ENCODE data around the gene INSYN1.
"Not testable (repeated sequence)": the region's sequence is repeated elsewhere in the genome, so short reads cannot be mapped to it uniquely, and the experiment has no call there.

The INSYN1 gene

DNA sequence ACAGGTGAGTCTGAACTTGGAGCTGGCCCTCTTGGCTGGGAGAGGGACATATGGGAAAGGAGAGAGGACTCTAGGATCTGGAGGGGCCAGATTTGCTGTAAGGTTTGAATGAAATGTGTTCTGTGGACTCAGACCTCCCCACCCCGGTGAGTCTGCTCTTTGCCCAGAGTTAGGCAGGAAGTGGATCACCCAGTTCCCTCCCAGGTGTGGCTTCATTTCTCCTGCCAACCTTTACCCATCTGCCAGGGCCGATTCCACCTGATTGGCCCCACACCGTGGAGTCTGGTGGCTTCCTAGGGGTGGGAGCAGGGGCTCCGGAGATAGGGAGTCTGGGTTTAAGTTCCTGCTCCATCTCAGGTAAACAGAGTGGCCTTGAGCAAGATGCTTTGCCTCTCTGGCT is 43.5 kb downstream of the INSYN1 start:
- no peak for DNase-seq

DNA sequence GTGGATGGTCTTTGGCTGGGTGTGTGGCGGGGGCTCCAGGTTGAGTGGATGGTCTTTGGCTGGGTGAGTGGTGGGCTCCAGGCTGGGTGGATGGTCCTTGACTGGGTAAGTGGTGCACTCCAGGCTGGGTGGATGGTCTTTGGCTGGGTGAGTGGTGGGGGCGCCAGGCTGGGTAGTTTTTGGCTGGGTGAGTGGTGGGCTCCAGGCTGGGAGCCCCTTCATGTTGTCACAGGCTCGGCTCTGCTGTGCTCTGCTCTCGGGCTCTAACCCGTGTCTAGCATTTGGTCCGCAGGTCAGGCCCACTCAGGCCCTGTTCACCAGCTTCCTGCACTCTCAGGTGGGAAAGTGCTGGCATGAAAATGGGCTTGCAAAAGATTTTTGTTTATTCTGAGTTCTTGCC is 43.9 kb downstream of the INSYN1 start:
- no peak for DNase-seq

DNA sequence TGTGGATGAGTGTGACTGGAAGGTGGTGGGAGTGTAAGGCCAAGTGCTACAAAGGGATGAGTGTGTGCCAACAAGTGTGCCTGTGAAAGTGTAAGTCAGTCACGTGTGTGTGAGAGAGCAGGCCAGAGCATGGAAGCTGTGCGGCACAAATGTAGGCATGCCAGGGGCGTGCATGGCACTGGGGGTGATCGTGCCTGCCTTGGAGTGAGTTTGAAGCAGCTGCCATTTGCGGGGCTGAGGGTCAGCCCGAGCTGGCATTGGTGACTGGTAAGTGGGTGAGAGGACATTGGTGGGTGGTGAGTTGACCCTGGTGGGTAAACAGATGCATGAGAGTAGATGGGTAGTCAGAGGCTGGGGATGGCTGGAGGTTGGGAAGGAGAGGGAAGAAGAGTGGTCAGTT is 44.5 kb downstream of the INSYN1 start:
- no peak for DNase-seq

DNA sequence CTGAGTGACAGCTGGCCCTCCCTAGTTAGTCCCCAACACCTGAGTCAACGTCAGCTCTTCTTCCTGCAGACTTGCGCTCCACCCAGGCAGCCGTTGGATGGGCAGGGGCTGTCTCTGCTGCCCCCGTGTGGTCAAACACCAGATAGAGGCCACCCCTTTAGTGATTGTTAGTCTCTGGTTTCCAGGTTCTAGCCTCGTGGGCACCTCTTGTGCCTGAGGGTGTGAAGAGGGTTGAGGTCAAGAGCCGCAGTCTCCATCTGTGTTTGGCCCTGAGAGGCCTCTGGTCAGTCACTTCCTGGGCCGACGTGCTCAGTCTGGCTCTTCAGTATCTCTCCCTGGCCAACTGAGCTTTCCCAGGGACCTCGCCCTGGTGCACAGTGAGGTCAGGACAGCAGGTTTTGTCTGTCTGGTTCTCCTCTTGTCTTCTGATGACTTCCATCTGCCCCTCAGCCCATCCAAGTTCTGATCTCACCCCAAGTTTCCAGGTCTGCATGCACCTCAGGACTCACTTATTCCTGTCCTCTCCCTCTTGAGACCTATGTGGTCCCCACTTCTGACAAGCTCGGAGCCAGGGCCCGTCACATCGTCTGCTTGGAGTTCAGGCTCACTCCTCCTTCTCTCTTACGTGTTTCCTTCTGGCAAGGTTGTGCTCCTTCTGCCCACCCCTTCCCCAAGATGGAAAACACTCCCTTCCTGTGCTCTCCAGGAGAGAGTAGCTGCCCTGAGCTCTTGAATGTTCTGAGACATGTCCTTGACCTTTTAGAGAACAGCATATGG is 48.1 kb downstream of the INSYN1 start:
- peak in 3 of 4 experiments; percentile 24 to 51 (median 39) for DNase-seq

DNA sequence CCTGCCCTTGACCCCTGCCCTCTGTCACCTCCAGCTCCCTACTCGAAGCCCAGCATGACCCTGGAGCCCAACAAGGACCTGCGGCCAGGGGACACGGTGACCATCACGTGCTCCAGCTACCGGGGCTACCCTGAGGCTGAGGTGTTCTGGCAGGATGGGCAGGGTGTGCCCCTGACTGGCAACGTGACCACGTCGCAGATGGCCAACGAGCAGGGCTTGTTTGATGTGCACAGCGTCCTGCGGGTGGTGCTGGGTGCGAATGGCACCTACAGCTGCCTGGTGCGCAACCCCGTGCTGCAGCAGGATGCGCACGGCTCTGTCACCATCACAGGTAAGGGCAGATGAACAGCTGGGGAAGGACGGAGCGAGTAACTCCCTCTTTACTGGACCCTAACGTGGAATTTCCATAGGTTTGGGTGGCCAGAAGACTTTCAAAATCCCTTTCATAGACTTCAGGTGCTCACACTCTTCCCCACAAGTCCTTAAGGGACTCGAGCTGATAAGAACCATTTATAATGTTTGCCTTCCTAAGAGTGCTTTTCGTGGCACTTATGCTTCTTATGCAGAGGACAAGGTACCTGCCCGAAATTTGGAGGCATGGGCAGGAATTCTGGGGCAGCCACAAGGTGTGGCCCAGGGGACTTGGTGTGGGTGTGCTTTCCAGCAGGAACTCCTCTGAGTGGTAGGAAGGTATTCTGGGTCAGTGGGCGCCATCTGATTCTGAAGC is 48.8 kb downstream of the INSYN1 start:
- not testable (repeated sequence) for DNase-seq

DNA sequence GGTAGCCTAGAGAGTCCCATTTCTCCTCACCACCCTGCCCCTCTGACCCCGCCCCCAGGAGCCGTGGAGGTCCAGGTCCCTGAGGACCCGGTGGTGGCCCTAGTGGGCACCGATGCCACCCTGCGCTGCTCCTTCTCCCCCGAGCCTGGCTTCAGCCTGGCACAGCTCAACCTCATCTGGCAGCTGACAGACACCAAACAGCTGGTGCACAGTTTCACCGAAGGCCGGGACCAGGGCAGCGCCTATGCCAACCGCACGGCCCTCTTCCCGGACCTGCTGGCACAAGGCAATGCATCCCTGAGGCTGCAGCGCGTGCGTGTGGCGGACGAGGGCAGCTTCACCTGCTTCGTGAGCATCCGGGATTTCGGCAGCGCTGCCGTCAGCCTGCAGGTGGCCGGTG is 49.5 kb downstream of the INSYN1 start:
- DNase-seq: not testable (repeated sequence)

DNA sequence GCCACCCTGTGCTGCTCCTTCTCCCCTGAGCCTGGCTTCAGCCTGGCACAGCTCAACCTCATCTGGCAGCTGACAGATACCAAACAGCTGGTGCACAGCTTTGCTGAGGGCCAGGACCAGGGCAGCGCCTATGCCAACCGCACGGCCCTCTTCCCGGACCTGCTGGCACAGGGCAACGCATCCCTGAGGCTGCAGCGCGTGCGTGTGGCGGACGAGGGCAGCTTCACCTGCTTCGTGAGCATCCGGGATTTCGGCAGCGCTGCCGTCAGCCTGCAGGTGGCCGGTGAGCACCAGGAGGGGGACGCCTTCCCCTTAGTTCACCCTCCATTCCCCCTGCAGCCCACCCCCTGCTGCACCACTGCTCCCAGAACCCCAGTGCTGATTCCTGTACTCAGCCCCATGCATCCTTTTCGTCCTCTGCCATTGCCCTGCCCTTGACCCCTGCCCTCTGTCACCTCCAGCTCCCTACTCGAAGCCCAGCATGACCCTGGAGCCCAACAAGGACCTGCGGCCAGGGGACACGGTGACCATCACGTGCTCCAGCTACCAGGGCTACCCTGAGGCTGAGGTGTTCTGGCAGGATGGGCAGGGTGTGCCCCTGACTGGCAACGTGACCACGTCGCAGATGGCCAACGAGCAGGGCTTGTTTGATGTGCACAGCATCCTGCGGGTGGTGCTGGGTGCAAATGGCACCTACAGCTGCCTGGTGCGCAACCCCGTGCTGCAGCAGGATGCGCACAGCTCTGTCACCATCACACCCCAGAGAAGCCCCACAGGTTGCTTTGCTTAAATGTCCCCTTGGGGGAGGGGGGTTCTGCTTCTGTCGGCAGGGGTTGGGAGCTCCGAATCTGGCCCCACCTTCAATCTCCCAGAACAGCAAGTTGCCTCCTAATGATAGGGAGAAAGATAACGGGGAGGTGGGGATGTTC is 50.6 kb downstream of the INSYN1 start:
- DNase-seq: not testable (repeated sequence)

DNA sequence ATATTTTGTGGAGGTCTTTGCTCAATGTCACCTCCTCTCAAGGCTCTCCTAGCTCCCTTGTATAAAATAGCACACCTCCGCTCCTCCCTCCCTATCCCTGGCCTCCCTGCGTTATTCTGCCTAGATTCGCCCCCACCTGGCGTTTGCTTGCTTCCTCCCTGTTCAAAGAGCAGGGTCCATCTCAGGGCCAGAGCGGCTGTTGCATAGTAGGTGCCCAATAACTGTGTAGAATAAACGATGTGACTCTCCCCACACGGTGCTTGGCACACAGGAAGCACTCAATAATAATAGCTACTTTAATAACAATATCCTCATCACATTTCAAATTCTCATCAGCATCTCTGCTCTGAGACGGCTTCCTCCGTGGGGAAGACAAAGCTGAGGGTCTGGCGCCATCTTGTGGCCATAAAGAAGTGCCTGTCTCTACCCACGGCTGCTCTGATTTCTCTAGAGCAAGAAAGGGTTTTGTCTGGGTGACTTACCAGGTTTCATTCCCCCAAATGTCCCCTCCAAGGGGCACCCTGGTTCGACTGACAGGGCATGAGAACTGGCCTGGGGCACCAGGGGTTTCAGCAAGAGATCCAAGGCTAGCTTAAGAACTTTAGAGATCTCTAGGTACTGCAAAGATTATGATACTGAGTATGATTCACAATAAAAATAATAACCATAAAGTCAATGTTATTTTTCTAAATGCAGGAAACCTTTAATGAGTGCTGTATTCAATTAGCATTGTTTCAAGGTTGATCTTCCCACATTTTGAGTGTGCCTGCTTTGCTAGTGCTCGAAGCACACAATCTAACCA is 52.9 kb downstream of the INSYN1 start:
- DNase-seq: peak; percentile 25 to 60 (median 44)

DNA sequence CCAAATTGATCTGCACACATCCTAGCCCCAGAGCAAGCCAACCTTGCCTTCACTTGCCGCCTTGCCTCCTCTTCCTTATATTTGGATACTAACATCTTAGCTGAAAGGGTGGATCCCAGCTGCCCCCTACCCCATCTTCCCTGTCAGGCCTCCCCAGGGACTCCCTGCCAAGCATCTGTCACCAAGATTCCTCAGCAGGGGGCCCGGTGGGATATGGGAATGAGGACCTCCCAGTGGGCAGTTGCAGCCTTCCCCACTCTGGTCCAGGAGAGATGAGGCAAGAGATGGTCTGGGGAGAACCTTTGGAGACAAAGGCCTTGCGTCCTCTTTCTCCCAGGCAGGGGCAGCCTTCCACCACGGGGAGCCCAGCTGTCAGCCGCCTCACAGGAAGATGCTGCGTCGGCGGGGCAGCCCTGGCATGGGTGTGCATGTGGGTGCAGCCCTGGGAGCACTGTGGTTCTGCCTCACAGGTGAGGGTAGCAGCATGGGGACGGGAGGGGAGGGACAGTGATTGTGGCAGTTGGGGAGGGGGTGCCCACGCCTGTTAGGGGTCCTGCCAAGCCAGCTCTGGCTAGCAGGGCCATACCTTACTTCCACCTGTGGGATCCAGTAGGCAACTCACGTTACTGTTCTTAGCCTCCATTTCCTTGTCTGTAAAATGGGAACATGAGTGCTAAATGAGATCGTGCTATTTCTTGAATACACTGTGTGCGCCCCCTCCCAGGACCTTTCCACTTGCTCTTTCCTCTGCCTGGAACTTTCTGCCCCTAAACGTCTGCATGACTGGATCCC is 53.7 kb downstream of the INSYN1 start:
- DNase-seq: no peak

DNA sequence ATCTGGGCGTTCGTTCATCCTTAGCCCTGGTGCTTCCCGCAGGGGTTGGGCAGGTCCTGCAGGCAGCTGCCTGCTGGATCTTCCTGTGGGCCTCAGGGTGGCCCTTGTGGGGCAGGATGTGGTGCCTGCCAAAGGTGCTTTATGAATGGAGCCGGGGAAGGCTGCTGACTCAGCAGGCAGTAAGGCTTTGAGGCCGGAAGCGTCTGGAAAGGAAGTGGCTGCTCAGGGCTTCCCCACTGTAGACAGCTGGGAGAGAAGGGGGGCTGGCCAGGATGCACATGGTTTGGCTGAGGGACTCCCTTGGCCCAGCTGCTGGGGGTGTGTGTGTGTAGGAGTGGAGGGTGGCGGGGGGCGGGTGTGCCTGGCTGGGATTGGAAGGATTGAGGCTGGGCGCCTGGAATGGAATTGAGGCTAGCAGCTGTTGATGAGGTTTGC is 56.1 kb downstream of the INSYN1 start:
- DNase-seq: peak in 3 of 4 experiments; percentile 32 to 54 (median 48)

DNA sequence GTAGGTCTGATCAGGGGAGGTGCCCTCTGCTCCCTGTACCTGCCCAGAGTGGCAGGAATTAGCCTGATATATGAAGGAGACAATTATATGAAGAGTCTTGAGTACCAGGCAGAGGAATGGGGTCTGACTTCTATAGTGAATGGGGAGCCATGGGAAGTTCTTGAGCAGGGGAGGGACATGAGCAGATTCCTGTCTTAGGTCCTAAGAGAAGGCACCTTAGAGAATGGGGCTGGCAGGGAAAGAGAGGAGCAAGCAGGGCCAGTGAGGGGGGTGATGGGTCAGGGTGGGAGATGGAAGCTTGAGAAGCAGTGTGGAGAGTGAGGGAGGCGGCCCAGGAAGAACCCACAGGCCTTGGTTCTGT is 56.5 kb downstream of the INSYN1 start:
- DNase-seq: no peak

DNA sequence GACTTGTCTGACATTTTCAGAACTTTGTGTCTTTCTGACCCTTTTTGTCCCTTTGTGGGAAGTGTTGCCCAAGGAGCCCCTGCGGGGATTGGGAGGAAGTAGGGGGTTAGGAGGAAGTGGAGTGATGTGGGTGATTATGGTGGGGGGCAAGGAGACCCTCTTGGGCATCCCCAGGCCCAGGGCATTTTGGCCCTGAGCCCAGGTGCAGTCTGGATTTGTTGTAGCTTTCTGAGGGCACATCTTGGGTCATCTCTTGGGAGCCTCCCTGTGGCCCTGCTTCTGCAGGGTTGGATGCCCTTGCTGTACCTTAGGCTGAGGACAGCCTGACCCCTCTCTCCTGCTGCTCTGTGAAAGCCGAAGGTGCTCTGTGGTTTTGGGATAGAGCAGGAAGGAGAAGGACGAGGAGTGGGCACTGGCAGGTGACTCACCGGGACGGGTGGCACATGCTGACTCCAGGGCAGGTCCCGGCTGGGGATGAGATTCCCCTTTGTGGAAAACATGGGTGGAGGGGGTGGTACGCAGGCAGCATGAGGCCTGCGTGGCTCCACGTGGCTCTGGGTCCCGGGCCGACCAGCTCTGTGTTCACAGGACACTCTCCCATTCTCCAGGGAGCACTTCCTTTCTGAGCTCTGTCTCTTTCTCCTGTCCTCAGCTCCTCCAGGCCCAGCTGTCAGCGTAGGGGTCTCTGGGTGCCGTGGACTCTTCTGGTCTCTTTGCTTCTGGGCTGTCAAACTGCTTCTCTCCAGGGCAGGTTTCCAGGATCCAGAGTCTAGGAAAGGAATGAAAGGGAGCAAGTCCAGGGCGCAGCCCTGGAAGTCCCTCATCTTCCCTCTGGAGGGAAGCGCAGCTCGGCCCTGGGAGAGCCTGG is 57.1 kb downstream of the INSYN1 start:
- no peak for DNase-seq

DNA sequence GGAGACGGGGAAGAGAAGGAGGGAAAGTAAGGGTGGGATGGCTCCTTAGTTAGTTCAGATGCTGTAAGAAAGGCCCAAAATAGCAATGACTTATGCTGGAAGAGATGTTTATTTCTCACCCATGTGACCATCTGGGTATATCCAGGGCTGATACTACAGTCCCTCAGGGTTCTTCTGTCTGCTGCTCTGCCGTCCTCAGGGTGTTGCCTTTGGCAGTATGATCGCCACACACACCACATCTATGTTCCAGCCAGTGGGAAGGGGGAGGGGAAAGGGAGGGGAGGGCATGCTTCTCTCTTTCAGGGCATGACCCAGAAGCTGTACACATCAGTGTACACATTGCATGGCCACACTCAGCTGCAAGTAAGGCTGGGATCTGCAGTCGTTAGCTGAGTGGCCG is 58.7 kb downstream of the INSYN1 start:
- no peak for DNase-seq

DNA sequence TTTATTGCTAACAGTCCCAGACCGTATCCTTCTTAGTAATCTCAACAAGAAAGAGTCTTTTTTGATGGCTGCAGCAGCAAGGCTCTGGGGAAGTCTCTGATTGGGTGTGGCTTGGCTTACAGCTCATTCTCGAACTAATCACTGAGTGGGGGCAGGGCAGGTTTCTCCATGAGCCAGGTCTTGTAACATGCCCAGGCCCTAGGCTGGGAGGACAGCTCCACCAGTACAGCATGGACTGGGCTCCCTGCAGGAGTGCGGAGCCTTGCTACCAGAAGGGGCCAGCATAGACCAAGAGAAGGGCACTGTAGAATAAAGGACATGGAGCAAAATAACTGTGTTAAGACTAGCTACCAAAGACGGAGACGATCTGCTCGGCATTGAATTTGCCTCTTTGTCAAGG is 61.8 kb downstream of the INSYN1 start:
- no peak for DNase-seq

DNA sequence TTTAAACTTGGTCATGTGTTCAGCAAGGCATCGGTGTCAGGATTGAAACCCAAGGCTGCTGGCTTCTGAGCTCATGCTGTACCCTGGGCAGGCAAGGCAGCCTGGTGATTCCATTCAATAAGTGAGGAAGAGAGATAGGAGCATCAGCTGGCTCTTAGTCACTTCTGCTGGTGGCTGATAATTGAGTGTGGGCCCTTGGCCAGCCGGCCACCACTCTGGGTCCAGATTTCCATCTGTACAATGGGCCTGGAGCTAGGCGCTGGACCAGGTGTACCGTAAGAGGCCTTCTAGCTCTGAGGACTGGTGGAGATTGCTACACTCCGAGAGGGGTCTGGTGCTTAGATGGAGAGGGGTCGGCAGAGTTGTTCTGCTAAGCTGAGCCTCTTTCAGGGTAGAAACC is 64.7 kb downstream of the INSYN1 start:
- DNase-seq: no peak

DNA sequence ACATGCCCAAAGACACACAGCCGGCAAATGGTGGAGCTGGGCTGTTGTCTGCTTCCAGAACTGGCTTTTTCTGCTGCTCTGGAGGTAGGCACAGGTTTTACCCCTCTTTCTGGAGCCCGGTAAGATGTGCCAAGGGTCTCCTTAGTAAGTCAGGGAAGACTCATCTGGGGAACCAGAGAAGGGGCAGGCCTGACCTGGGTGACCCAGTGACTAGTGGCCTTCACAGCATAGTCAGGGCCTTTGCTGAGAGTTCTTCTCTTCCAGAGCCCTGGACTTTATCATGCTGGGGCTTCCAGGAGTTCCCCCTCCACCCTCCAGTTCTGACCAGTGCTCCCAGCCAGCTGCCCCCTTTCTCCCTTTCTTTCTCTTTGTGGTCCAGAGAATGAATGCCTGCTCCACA is 65.8 kb downstream of the INSYN1 start:
- DNase-seq: no peak

DNA sequence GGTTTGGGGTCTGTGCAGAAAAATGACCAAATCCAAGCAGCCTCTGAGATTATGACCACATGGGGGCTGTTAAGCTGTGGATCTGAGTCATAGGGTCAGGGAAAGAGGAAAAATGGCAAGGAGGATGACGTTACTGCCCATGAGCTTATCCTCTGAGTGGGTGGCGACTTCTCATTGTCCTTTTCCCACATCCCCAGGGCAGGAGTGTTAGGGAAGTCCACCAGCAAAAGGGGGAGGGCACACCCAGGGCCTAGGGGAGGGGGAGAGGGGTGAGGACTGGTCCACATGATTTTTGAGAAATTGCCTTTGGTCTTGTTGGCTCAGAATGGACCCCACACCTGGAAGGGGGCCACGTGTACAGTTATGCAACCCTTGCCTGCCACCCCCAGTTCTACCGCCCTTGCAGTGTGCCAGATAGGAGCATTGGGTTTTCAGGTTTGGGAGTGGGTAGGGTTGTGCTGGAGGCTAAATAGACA is 66.3 kb downstream of the INSYN1 start:
- DNase-seq: no peak

DNA sequence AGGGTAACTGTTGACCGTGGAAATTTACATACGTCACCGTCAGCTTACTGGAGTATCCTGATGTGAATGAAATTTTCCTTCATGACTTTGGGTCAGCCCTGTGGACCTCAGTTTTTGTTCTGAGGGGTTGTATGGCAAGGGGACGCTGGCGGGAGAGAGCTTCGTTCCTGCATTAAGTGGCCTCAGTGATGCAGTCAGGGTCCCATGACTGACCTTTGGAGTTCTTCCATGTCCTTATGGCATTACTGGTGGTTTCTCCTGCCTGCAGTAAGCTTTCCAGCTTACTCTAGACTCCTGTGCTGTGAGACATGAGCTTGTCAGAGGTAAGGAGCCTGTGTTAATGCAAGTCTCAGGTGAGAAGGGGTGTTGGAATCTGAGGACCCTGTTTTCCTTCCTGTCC is 67.2 kb downstream of the INSYN1 start:
- DNase-seq: no peak
